HL-60 (cell line): ENCODE results near the gene TMEM184A.

ENCODE experiments used
- CTCF ChIP-seq: IDR thresholded peaks from one replicate; pipeline ENCODE4 v1.5.1; 2011; ENCODE audit warnings: low read length, control low read depth, inconsistent platforms; ENCODE audit not compliant: insufficient read depth
- REST ChIP-seq: IDR thresholded peaks from 2 replicates; pipeline ENCODE4 v1.6.1; 2012; ENCODE audit warnings: low read depth; ENCODE audit not compliant: insufficient replicate concordance

- TF ChIP-seq CTCF (no peak), REST (no peak)
Observed at GRCh38 chr7:1560620-1561031, 4.6 kb upstream of the TMEM184A start.
